GM21619 (cell line): ENCODE measurements around the gene UCK2.
A peak's percentile ranks its signal among the peaks of the same experiment; 100 is the strongest.

Experiments
- ATAC-seq: cut with Tn5 transposase; IDR thresholded peaks from one replicate; pipeline ENCODE4 v1.9.1; 2021; ENCODE audit not compliant: unreplicated experiment

Gene UCK2

DNA sequence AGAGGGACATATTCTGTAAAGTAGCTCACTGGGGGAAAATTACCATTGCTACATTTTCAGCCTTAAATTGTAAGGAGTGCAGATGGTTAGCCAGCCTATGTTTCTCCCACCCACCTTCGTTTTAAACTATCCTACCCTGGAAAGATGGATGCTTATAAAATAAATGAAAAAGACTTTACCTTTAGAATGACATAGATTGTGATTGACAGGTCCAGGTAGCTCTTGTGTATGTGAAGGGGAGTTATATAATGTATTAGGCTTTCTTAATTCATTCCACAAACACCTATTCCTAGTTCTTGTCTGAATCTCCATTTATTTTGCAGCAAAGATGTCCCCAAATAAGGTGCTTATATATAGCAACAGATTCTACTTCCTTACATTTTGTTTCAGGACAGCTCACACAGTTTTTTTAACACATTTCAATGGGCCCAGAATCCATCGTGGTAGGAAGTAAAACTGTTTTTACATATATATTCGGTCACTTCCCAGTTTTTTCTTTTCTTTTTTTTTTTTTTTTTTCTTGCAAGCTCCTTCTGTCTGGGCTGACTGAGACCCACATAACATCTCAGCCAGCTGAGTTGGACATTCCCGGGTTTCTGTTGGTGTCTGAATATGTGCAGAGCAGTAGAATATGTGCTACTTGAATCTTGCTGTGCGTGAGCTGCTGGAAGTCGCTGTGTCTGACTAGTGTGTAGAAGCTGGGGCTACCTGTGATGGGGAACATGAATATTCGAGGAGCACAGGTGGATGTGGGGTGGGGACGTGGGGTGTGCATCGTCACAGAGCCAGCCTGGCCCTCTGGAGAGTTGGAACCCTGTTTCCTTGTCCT lies 27.8 kb downstream of the UCK2 start:
- no peak for ATAC-seq

- ATAC-seq: no peak
Observed at GRCh38 chr1:165856021-165856420, 28.6 kb downstream of the UCK2 start.

- no peak for ATAC-seq
Observed at GRCh38 chr1:165856606-165857005, 29.2 kb downstream of the UCK2 start.

- ATAC-seq: peak; percentile 93
Observed at GRCh38 chr1:165857046-165857801, 29.8 kb downstream of the UCK2 start.

DNA sequence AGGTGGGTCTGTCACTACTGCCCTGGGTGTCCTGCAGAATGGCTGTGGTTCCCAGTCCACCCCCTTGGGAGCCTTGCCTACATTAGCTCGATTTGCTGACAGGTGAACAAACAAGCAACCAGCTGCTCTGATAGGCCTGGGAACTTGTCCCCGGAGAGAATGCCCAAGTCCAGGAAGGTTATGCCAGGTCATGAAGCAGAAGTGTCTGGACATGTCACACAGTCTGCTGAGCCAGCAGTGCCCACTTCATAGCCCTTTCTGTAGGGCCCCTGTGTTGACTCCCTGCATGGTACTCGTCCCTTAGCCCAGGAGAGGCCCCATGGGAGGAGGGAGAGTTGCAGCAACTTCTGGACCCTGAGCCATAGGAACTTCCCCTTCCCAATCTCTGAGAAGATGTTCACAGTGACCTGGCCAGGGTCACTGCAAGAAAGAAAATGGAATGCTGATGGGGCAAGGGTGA lies 31.0 kb downstream of the UCK2 start:
- no peak for ATAC-seq

DNA sequence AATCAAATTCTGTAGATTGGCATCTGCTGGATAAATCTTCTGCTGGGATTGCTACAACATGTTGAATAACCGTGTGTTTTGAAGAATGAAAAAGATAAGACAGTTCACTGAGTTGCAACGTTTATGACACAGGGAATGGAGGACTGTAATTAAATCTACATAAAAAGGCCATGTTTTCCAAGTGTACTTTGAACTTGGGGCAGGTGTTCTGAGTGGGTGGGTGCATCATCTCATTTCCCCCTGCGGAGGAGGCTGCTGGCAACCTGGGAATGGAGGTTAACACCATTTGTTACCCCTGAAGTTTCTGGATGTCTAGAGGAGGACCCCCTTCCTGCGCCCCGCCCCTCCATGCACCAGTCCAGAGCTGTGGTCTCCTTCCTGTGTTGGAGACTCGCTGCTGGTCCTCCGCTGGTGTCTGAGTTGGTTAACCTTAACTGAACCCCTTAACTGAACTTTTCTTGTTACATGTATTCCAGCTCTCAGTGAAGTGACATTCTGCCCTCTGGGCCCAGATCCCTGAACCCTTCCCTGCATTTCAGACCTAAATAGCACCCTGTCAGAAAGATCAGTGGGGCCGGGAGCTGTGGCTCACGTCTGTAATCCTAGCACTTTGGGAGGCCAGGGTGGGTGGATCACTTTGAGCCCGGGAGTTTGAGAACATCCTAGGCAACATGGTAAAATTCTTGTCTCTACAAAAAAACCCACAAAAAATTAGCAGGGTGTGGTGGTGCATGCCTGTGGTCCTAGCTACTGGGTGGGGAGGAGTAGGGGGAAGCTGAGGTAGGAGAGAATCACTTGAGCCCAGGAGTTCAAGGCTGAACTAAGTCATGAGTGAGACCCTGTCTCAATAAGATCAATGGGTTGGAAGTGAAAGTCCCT lies 31.8 kb downstream of the UCK2 start:
- ATAC-seq: no peak

- ATAC-seq: no peak
Observed at GRCh38 chr1:165860065-165860464, 32.7 kb downstream of the UCK2 start.

DNA sequence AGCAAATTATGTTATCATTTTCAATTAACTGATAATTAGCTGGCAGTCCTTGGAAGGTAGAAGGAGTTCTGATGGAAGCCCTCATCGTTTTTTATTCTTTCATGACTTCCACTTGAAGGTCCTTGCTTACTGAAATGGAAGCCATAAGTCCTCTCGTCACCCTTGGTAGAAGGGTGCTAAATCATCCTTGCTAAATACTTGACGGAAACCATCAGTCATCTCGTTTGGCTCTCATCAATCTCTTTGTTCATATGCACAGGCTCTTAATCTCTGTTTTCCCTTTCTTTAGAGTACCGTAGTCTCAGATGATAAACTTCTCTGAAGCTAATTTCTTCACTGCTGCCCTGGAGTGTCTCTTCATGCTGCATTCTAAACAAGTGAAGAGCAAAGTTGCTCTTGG lies 34.5 kb downstream of the UCK2 start:
- ATAC-seq: no peak

DNA sequence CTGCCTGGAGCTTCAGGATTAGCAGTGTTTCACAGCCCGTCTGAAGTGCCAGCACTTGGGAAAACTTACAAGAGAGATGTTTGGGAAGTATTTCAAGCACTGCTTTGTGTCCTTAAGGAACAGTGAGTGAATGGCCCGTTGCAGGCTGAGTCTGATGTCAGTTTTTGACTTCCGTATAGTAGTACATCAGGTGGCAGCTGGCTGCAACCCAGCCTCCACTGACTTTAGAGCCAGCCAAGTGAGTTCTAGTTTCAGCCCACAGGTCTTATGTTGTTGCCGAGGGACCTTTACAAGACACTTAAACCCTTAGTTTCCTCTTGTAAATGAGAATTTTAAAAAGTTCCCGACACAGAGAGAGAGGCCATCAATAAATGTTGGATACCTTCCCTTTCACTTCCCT lies 35.0 kb downstream of the UCK2 start:
- no peak for ATAC-seq

DNA sequence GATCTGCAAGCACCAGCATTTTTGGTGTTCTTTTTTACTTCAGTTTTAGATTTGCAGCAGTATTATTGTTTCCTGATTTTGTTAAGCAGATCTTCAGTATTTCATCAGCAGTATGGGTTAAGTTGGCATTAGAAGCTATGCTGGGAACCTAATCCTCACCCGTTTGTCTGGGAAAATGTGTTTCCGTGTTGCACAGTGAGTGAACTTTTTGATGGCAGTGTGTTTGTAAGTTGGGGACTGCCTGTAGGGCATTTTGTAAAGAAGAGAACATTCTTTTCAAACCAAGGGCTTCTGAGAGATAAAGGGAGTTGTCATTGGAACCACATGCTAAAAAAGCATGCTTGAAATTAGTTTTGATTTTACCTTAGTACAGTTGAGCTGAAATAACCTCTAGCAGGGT lies 35.9 kb downstream of the UCK2 start:
- ATAC-seq: no peak

GRCh38 chr1:165865633-165866340 lies 38.4 kb downstream of the UCK2 start:
- ATAC-seq: no peak

- ATAC-seq: no peak
Observed at GRCh38 chr1:165869343-165869742, 41.9 kb downstream of the UCK2 start.

DNA sequence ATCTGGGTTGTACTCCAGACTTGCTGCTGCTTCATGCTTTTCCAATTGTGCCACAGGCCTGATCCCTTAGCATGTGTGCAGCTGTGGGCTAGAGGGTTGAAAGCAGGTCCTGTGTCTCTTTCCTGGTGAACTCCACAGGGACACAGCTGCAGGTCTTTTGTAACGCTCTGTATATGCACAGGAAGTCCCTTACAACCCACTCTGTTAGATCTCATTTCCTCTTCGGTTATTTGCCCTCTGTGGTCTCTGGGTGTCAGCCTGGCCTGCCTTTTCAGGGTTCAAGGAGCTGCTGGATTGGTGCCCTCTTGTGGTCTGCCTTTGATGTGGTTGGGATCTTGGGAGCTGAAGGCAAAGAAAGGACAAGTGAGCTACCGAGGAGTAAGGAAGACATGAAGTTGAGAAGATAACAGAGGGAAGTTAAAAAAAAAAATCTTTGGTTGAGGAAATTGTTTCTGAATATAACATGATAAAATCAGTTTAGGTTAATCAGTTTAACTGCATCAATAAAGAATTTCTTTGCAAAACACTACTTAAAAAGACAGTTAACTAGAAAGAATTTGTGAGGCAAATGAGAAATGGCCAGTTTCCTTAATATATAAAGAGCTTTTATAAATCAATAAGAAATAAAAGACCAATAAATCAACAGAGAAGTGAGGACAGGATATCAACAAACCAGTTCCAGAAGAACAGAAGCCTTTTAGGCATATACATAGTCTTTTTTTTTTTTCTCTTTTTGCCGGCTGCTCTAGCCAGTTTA lies 44.1 kb downstream of the UCK2 start:
- peak; percentile 91 for ATAC-seq

- no peak for ATAC-seq
Observed at GRCh38 chr1:165873481-165873880, 46.1 kb downstream of the UCK2 start.

DNA sequence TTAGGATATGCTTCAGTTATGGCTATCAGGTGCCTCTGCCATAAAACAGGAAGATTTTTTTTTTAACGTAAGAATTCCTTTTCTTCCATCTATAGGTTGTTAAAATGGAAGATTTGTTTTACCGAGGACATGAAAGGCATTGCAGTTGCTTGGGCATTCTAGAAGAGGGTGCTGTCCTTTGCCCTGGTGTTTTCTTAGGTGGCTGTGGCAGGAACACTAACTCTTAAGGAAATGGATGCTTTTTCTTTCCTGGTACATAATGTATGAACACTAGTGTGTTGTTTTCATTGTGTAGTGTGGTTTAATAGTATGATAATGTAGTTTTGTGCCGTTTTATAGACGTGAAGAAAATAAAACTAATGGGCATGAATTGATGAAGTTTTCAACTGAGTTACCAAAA lies 47.2 kb downstream of the UCK2 start:
- ATAC-seq: no peak

DNA sequence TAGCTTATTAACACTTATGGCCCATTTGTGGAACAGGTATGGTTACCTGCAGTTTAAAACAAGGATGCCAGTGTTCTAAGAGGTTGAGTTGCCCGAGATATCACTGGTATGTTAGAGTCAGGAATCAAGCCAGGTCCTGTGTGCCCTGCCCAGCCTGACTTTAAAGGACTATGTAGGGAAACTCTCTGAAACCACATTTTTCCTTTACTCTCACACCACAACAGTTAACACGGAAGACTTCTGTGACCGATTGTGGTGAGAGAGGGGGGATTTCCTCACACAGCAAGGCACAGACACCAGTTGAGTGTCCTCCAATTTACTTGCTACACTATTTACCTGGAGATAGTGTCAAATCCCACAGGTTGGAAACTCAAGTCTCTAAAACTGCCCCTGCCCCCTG lies 47.8 kb downstream of the UCK2 start:
- ATAC-seq: peak; percentile 20

DNA sequence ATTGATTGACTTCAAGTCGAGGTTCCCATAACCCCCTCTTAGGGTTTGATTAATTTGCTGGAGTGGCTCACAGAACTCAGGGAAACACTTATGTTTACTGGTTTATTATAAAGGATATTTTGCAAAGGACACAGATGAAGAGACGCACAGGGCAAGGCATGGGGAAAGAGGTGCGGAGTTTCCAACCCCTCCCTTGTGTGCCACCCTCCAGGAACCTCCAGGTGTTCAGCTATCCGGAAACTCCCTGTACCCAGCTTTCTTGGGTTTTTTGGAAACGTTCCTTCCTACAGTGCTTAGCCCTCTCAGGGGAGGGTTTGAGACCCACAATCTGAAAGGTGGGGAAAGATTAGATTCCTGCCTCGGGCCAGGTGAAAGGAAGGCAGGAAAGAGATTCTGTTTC lies 48.2 kb downstream of the UCK2 start:
- ATAC-seq: no peak

DNA sequence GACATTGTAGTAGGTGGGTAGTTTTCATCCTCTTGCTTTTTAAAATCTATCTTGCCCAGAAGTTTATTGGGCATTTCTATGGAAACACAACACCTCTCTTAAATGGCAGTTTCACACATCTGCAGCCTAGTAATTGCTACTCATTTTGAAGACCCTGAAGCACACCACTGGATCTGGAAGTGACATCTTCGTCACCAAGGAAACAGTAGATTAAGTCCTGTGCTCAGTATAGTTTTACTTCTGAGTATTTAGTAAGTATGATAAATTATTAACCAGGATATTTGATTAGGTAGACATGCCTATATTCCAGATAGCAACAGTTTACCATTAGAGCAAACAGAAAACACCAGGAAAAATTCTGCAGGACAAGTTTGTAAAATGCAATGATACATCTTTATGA lies 48.7 kb downstream of the UCK2 start:
- ATAC-seq: peak; percentile 35

DNA sequence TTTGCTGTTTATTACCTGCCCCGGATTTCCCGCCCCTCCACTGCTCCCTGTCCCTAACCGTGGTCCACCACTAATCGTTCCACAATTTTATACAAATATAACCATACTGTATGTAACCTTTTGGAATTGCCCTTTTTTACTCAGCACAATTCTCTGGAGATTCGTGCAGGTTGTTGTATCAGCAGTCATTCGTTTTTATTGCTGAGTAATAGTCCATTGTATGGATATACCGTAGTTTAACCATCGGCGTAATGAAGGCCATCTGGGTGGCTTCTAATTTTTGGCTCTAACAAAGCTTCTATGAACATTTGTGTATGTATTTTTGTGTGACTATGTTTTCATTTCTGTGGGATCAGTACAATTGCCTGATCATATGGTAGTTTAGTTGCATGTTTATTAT lies 50.0 kb downstream of the UCK2 start:
- no peak for ATAC-seq

- ATAC-seq: peak; percentile 66
Observed at GRCh38 chr1:165877940-165878556, 50.6 kb downstream of the UCK2 start.
